ENCODE results near the gene ATPAF1.

DNA sequence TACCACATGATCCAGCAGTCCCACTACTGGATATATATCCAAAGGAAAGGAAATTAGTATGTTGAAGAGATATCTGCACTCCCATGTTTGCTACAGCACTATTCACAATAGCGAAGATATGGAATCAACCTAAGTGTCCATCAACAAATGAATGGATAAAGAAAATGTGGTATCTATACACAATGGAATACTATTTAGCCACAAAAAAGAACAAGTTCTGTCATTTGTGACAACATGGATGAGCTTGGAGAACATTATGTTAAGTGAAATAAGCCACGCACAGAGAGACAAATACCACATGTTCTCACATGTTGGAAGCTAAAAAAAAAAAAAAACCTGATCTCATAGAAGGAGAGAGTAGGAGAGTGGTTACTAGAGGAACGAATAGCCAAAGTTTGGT lies 17.7 kb downstream of the ATPAF1 start:
- TF ChIP-seq, protein P1, sequence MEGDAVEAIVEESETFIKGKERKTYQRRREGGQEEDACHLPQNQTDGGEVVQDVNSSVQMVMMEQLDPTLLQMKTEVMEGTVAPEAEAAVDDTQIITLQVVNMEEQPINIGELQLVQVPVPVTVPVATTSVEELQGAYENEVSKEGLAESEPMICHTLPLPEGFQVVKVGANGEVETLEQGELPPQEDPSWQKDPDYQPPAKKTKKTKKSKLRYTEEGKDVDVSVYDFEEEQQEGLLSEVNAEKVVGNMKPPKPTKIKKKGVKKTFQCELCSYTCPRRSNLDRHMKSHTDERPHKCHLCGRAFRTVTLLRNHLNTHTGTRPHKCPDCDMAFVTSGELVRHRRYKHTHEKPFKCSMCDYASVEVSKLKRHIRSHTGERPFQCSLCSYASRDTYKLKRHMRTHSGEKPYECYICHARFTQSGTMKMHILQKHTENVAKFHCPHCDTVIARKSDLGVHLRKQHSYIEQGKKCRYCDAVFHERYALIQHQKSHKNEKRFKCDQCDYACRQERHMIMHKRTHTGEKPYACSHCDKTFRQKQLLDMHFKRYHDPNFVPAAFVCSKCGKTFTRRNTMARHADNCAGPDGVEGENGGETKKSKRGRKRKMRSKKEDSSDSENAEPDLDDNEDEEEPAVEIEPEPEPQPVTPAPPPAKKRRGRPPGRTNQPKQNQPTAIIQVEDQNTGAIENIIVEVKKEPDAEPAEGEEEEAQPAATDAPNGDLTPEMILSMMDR (IDR thresholded peaks at IDR 0.05): no peak
- TF ChIP-seq, protein P2, sequence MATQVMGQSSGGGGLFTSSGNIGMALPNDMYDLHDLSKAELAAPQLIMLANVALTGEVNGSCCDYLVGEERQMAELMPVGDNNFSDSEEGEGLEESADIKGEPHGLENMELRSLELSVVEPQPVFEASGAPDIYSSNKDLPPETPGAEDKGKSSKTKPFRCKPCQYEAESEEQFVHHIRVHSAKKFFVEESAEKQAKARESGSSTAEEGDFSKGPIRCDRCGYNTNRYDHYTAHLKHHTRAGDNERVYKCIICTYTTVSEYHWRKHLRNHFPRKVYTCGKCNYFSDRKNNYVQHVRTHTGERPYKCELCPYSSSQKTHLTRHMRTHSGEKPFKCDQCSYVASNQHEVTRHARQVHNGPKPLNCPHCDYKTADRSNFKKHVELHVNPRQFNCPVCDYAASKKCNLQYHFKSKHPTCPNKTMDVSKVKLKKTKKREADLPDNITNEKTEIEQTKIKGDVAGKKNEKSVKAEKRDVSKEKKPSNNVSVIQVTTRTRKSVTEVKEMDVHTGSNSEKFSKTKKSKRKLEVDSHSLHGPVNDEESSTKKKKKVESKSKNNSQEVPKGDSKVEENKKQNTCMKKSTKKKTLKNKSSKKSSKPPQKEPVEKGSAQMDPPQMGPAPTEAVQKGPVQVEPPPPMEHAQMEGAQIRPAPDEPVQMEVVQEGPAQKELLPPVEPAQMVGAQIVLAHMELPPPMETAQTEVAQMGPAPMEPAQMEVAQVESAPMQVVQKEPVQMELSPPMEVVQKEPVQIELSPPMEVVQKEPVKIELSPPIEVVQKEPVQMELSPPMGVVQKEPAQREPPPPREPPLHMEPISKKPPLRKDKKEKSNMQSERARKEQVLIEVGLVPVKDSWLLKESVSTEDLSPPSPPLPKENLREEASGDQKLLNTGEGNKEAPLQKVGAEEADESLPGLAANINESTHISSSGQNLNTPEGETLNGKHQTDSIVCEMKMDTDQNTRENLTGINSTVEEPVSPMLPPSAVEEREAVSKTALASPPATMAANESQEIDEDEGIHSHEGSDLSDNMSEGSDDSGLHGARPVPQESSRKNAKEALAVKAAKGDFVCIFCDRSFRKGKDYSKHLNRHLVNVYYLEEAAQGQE (IDR thresholded peaks at IDR 0.05; ENCODE audit: insufficient read depth in 1 of 2, low read depth in 2 of 2, low read length in 1 of 2): no peak
- no peak for TF ChIP-seq POLR2AphosphoS5 (IDR thresholded peaks at IDR 0.05; ENCODE audit: low read depth, low read length)
- TF ChIP-seq TCF7L2 (IDR thresholded peaks at IDR 0.05; ENCODE audit: low read depth, low read length): no peak
- TF ChIP-seq SIN3A (IDR thresholded peaks at IDR 0.05; ENCODE audit: borderline replicate concordance, insufficient read depth, low read depth, low read length): no peak

Measured in Panc1 (cell line).